HCT116 (cell line): ENCODE measurements around the gene CTXND1. TPM values are rescaled to one million over a fixed set of nuclear protein-coding genes. Genes with fewer than 3 reads are reported as not detected.

Experiments
- total RNA-seq: library from RNA; stranded (reverse); gene quantifications from one replicate; pipeline ENCODE4 v1.2.1, GENCODE V29; 2021; ENCODE audit not compliant: unreplicated experiment

Gene CTXND1
- total RNA-seq, 1 experiment from 2014 or later: not detected

Other genes with a start within 250 kb of the CTXND1 start
- 51.3 TPM for gene ZFAND6, start 192.5 kb downstream of the CTXND1 start, total RNA-seq
- 20.0 TPM for gene FAH, start 99.2 kb downstream of the CTXND1 start, total RNA-seq
- 3.0 TPM for gene ARNT2, start 152.2 kb upstream of the CTXND1 start, total RNA-seq